ENCODE data around the gene SHQ1. TPM values are rescaled to one million over a fixed set of nuclear protein-coding genes. Genes with fewer than 3 reads are reported as not detected.

The SHQ1 gene
- total RNA-seq, 1 donor from 2014 or later, result 17.0 TPM

Other genes starting within 250 kb of the SHQ1 start
- gene GXYLT2, start 39.6 kb upstream of the SHQ1 start, total RNA-seq, result 7.3 TPM
- gene PPP4R2, start 148.4 kb upstream of the SHQ1 start, total RNA-seq, result 53.1 TPM
- gene EBLN2, start 213.2 kb upstream of the SHQ1 start, total RNA-seq, result 0.69 TPM